Measurements from ENCODE around the gene GBGT1. TPM values are rescaled to one million over a fixed set of nuclear protein-coding genes. Genes with fewer than 3 reads are reported as not detected.

Gene GBGT1
- total and polyA plus RNA-seq, 2 experiments from 2014 or later = 3.7 to 22.4 TPM

- TF ChIP-seq, protein P1, sequence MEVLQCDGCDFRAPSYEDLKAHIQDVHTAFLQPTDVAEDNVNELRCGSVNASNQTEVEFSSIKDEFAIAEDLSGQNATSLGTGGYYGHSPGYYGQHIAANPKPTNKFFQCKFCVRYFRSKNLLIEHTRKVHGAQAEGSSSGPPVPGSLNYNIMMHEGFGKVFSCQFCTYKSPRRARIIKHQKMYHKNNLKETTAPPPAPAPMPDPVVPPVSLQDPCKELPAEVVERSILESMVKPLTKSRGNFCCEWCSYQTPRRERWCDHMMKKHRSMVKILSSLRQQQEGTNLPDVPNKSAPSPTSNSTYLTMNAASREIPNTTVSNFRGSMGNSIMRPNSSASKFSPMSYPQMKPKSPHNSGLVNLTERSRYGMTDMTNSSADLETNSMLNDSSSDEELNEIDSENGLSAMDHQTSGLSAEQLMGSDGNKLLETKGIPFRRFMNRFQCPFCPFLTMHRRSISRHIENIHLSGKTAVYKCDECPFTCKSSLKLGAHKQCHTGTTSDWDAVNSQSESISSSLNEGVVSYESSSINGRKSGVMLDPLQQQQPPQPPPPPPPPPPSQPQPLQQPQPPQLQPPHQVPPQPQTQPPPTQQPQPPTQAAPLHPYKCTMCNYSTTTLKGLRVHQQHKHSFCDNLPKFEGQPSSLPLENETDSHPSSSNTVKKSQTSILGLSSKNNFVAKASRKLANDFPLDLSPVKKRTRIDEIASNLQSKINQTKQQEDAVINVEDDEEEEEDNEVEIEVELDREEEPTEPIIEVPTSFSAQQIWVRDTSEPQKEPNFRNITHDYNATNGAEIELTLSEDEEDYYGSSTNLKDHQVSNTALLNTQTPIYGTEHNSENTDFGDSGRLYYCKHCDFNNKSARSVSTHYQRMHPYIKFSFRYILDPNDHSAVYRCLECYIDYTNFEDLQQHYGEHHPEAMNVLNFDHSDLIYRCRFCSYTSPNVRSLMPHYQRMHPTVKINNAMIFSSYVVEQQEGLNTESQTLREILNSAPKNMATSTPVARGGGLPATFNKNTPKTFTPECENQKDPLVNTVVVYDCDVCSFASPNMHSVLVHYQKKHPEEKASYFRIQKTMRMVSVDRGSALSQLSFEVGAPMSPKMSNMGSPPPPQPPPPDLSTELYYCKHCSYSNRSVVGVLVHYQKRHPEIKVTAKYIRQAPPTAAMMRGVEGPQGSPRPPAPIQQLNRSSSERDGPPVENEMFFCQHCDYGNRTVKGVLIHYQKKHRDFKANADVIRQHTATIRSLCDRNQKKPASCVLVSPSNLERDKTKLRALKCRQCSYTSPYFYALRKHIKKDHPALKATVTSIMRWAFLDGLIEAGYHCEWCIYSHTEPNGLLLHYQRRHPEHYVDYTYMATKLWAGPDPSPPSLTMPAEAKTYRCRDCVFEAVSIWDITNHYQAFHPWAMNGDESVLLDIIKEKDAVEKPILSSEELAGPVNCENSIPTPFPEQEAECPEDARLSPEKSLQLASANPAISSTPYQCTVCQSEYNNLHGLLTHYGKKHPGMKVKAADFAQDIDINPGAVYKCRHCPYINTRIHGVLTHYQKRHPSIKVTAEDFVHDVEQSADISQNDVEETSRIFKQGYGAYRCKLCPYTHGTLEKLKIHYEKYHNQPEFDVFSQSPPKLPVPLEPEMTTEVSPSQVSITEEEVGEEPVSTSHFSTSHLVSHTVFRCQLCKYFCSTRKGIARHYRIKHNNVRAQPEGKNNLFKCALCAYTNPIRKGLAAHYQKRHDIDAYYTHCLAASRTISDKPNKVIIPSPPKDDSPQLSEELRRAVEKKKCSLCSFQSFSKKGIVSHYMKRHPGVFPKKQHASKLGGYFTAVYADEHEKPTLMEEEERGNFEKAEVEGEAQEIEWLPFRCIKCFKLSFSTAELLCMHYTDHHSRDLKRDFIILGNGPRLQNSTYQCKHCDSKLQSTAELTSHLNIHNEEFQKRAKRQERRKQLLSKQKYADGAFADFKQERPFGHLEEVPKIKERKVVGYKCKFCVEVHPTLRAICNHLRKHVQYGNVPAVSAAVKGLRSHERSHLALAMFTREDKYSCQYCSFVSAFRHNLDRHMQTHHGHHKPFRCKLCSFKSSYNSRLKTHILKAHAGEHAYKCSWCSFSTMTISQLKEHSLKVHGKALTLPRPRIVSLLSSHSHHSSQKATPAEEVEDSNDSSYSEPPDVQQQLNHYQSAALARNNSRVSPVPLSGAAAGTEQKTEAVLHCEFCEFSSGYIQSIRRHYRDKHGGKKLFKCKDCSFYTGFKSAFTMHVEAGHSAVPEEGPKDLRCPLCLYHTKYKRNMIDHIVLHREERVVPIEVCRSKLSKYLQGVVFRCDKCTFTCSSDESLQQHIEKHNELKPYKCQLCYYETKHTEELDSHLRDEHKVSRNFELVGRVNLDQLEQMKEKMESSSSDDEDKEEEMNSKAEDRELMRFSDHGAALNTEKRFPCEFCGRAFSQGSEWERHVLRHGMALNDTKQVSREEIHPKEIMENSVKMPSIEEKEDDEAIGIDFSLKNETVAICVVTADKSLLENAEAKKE (CRISPR knock-in tag; IDR thresholded peaks at IDR 0.05) = no peak
- TF ChIP-seq CREB1 (CRISPR knock-in tag; IDR thresholded peaks at IDR 0.05; ENCODE audit: low read depth) (no peak), EZH2phosphoT487 (IDR thresholded peaks at IDR 0.05; ENCODE audit: unreplicated experiment) (no peak), ZNF114 (CRISPR knock-in tag; IDR thresholded peaks at IDR 0.05) (no peak), STAT1 (IDR thresholded peaks at IDR 0.05; ENCODE audit: unreplicated experiment) (no peak), POLR2AphosphoS5 (IDR thresholded peaks at IDR 0.05; ENCODE audit: low read depth) (no peak)
These were observed 34.5 kb downstream of the GBGT1 start (continued) for GRCh38 chr9:133129001-133129795.

GRCh38 chr9:133128152-133128551 is 35.6 kb downstream of the GBGT1 start:
- Histone ChIP-seq H3K79me2 (replicated peaks; ENCODE audit: insufficient read depth) (no peaks in the 10 kb centered on the region), H3K27me3 (ENCODE audit: insufficient read depth) (no peaks in the 10 kb centered on the region), H3K4me2 (no peak overlapping the region), H2AFZ (no peak overlapping the region), H3K4me3 (no peak overlapping the region), H3K36me3 (ENCODE audit: insufficient read depth) (no peaks in the 10 kb centered on the region), H3K4me1 (ENCODE audit: insufficient read depth) (no peaks in the 10 kb centered on the region), H3K9me2 (ENCODE audit: insufficient read depth) (no peaks in the 10 kb centered on the region), H4K20me1 (replicated peaks; ENCODE audit: insufficient read depth) (peaks cover 8% of the 10 kb centered on the region; the same call in 1 of the 2 replicates), H3K27ac (ENCODE audit: low read depth) (no peak overlapping the region), H3F3A (replicated peaks; ENCODE audit: low read depth) (no peaks in the 10 kb centered on the region)
- H3K4me1 Mint-ChIP-seq = peaks cover 4% of the 10 kb centered on the region; the same call in 2 of the 3 replicates
- no peak for DNase-seq (ENCODE audit: low spot score)
- no peaks in the 10 kb centered on the region for H3K9me3 Mint-ChIP-seq
- H3K27me3 Mint-ChIP-seq (ENCODE audit: insufficient read depth, low read depth, poor library complexity) = peaks cover 24% of the 10 kb centered on the region
- H3K27ac Mint-ChIP-seq = no peak overlapping the region
- H3K4me3 Mint-ChIP-seq = no peak overlapping the region
- no peaks in the 10 kb centered on the region; the same call in 2 of the 3 replicates for H3K36me3 Mint-ChIP-seq (ENCODE audit: low read depth)
- no peak for ATAC-seq
- TF ChIP-seq JUNB (IDR thresholded peaks at IDR 0.05; ENCODE audit: unreplicated experiment) (no peak), NANOG (IDR thresholded peaks at IDR 0.05; ENCODE audit: borderline replicate concordance) (no peak), EZH2 (IDR thresholded peaks at IDR 0.05; ENCODE audit: low read depth, unreplicated experiment) (no peak), POLR2AphosphoS5 (IDR thresholded peaks at IDR 0.05; ENCODE audit: low read depth) (no peak), ZNF114 (CRISPR knock-in tag; IDR thresholded peaks at IDR 0.05) (no peak), STAT1 (IDR thresholded peaks at IDR 0.05; ENCODE audit: unreplicated experiment) (no peak), REST (IDR thresholded peaks at IDR 0.05; ENCODE audit: unreplicated experiment) (no peak), EZH2phosphoT487 (IDR thresholded peaks at IDR 0.05; ENCODE audit: unreplicated experiment) (no peak)

All from GM23338 (cell line).